Common myeloid progenitor, CD34-positive (primary cell): ENCODE measurements around the gene RALBP1.
A peak's percentile ranks its signal among the peaks of the same experiment; 100 is the strongest.

Experiments used
- CTCF ChIA-PET: fragments of 350-600 bp; sonication (Branson Sonifier 250); formaldehyde crosslinking; loops from one replicate; lab custom pipeline; 2021; ENCODE audit warnings: antibody characterized with exemption; lab: Charles Lee
- POLR2A ChIA-PET: fragments of 350-600 bp; sonication (Branson Sonifier 250); formaldehyde crosslinking; loops from one replicate; lab custom pipeline; 2021; ENCODE audit warnings: antibody characterized with exemption; lab: Charles Lee
- DNase-seq, 3 donors: peaks; one replicate each; pipeline versions ENCODE4 v3.0.0 to v3.0.0-alpha.2; 2013
- H3K27ac ChIP-seq, 2 experiments: 1 replicate in 1 of 2; 2 replicates in 1 of 2; pipeline ENCODE4 v1.7.0; 2013; ENCODE audit warnings: inconsistent platforms in 2 of 2, low read length in 2 of 2, mild to moderate bottlenecking in 2 of 2, low read depth in 1 of 2, moderate library complexity in 1 of 2; ENCODE audit not compliant: severe bottlenecking in 2 of 2, insufficient read depth in 1 of 2, poor library complexity in 1 of 2
- H3K27me3 ChIP-seq, 5 experiments: replicated peaks in 2 of 5; 1 replicate in 3 of 5; 2 replicates in 2 of 5; pipeline versions ENCODE4 v1.6.1 to v1.7.0; 2013; ENCODE audit warnings: low read length in 4 of 5, mild to moderate bottlenecking in 2 of 5, moderate library complexity in 2 of 5, inconsistent platforms in 1 of 5; ENCODE audit not compliant: insufficient read depth in 5 of 5, control insufficient read depth in 4 of 5
- H3K36me3 ChIP-seq, 4 experiments: 1 replicate in 2 of 4; 2 replicates in 2 of 4; pipeline versions ENCODE4 v1.6.1 to v1.7.0; 2013; ENCODE audit warnings: low read length in 3 of 4, control low read depth in 1 of 4, mild to moderate bottlenecking in 1 of 4; ENCODE audit not compliant: control insufficient read depth in 4 of 4, insufficient read depth in 4 of 4
- H3K4me1 ChIP-seq, 4 experiments: 1 replicate in 3 of 4; 2 replicates in 1 of 4; pipeline versions ENCODE4 v1.6.1 to v1.7.1; 2013; ENCODE audit warnings: low read length in 3 of 4, mild to moderate bottlenecking in 3 of 4, control low read depth in 1 of 4, inconsistent platforms in 1 of 4, moderate library complexity in 1 of 4; ENCODE audit not compliant: control insufficient read depth in 4 of 4, insufficient read depth in 4 of 4; ENCODE audit errors: control extremely low read depth in 1 of 4
- H3K4me3 ChIP-seq, 7 experiments: 1 replicate in 4 of 7; 2 replicates in 3 of 7; pipeline versions ENCODE4 v1.5.1 to v1.7.0; 2013; ENCODE audit warnings: mild to moderate bottlenecking in 7 of 7, low read length in 6 of 7, moderate library complexity in 6 of 7, inconsistent platforms in 2 of 7, low read depth in 2 of 7, control low read depth in 1 of 7; ENCODE audit not compliant: insufficient read depth in 4 of 7, control insufficient read depth in 1 of 7; ENCODE audit errors: extremely low read depth in 1 of 7
- H3K9me3 ChIP-seq, 5 experiments: 1 replicate in 4 of 5; 2 replicates in 1 of 5; pipeline versions ENCODE4 v1.6.1 to v1.7.1; 2013; ENCODE audit warnings: low read length in 4 of 5, mild to moderate bottlenecking in 2 of 5, inconsistent platforms in 1 of 5, low read depth in 1 of 5, moderate library complexity in 1 of 5; ENCODE audit not compliant: control insufficient read depth in 4 of 5, insufficient read depth in 2 of 5; ENCODE audit errors: control extremely low read depth in 1 of 5
- WGBS: methylation state at CpG from one replicate; pipeline ENCODE4 v1.1.5; 2013; ENCODE audit not compliant: insufficient coverage; 5-methylcytosine and 5-hydroxymethylcytosine counted together

RALBP1 gene

DNA sequence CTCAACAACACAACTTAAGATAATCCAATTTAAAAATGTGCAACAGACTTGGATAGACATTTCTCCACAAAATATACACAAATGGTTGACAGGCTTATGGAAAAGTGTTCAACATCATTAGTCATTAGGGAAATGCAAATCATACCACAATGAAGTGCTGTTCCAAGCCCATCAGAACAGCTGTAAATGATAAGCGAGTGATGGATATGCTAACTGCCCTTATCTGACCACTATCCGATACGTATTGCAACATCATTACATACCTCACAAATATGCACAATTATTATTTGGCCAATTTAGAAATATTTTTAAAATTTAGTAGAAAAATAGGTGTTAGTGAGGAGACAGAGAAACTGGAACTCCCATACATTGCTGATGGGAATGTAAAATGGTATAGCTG lies 76.9 kb downstream of the RALBP1 start:
- H3K9me3 ChIP-seq: peaks cover 0 to 7% (median 3%) of the 10 kb centered on the region in 5 experiments
- DNase-seq: no peak
- H3K4me1 ChIP-seq: no peaks in the 10 kb centered on the region
- H3K36me3 ChIP-seq: peaks cover 32 to 95% (median 64%) of the 10 kb centered on the region in 4 experiments
- ChIA-PET POLR2A (no interaction called here), CTCF (interaction anchor here (2.0 kb wide), 1 partner anchor 11 kb away, joined by 7 read pairs; no protein-coding TSS in a partner anchor)
- no peak overlapping the region for H3K27ac ChIP-seq
- no CpG with 5 or more reads among the region's 3 CpGs for WGBS
- H3K4me3 ChIP-seq: no peak overlapping the region
- no peaks in the 10 kb centered on the region for H3K27me3 ChIP-seq

DNA sequence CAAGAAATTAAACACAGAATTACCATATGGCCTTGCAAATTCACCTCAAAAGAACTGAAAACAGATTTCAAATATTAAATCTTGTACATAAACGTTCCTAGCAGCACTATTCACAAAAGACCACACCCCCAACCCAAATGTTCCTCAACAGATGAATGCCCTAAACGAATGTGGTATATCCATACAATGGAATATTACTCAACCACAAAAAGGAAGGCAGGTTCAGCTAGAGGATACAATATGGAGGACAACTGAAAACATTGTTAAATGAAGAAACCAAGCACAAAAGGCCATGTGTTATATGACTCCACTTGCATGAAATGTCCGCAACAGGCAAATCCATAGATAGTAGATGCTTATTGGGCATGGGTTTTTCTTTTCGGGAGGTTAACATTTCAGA lies 77.3 kb downstream of the RALBP1 start:
- Histone ChIP-seq H3K4me1 (no peaks in the 10 kb centered on the region), H3K27ac (no peak overlapping the region), H3K4me3 (no peak overlapping the region), H3K27me3 (no peaks in the 10 kb centered on the region), H3K9me3 (peaks cover 0 to 7% (median 3%) of the 10 kb centered on the region in 5 experiments), H3K36me3 (peaks cover 32 to 95% (median 64%) of the 10 kb centered on the region in 4 experiments)
- no peak for DNase-seq
- CTCF ChIA-PET: interaction anchor here (1.1 to 2.0 kb wide), 2 partner anchors 8 to 10 kb away, joined by 4 to 7 read pairs; no protein-coding TSS in a partner anchor
- WGBS: no CpG with 5 or more reads among the region's 4 CpGs
- POLR2A ChIA-PET: no interaction called here

DNA sequence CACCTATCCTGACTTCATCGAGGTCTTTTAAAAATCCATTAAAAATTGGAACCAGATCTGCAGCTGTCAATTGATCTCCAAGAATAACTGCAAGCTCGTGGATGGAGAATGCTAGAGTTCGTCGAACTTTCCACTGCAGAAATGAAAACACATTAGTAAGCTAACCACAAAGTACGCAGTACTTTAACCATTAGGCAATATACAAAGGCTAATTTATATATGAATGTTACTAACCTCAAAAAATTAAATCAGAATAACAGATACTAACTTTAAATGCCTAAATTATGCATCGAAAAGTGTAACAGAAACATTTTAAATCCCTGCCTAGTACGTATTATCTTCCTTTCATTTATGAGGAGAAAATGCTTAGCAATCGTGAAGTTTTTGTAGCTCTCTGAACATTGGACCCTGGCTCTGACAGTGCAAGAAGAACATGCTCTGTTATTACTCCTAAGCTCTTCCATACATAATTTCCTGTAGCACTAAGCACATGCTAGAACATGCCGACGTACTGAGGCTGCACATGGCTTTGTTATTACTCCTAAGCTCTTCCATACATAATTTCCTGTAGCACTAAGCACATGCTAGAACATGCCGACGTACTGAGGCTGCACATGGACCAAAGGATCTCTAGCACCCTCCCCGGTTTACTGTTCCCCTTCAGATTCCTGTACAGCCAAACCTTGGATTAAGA lies 82.1 kb downstream of the RALBP1 start:
- no peak for DNase-seq
- Histone ChIP-seq H3K4me1 (no peaks in the 10 kb centered on the region), H3K27me3 (no peaks in the 10 kb centered on the region), H3K9me3 (peaks cover 0 to 7% (median 3%) of the 10 kb centered on the region in 5 experiments), H3K36me3 (peaks cover 21 to 92% (median 49%) of the 10 kb centered on the region in 4 experiments), H3K4me3 (no peak overlapping the region), H3K27ac (no peak overlapping the region)
- ChIA-PET CTCF (no interaction called here), POLR2A (interaction anchor here (0.6 kb wide), 1 partner anchor 9 kb away, joined by 3 read pairs; no protein-coding TSS in a partner anchor)
- 99% methylated on average over 9 of the region's 13 CpGs for WGBS

DNA sequence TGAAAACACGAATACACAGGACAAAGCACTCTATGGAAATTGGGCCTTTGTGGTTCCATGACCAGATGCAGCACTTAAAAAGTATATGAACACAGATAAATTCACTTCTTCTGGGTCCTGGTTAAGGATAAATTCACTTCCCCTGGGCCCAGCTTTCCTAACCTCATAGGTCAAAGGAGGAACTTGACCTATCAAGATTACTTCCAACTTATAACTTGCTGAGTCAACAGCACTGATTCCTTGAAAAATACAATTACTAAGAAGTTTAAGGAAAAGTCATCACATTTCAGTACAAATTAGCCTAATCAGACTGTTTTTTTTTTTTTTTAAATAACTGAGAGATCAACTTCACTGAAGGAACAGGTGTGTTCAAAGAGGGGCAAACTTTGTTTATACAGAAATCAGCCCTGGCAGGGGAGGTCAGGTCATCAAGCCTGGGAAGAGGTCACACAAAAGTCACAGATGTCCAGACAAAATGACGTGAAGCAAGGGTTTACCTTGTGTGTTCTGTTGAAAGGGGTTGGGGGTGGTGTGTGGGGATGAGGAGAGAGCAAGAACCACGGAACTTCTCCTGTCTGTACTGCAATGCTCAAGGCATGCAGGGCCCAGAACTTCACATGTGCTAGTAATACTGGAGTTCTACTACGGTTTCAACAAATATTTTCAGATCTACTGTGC lies 83.2 kb downstream of the RALBP1 start:
- CTCF ChIA-PET: no interaction called here
- Histone ChIP-seq H3K36me3 (peaks cover 18 to 92% (median 48%) of the 10 kb centered on the region in 4 experiments), H3K27ac (no peak overlapping the region), H3K9me3 (no peaks in the 10 kb centered on the region), H3K4me3 (no peak overlapping the region), H3K4me1 (no peaks in the 10 kb centered on the region), H3K27me3 (no peaks in the 10 kb centered on the region)
- DNase-seq: no peak
- WGBS: 100% methylated on average over 1 of the region's 4 CpGs
- POLR2A ChIA-PET: no interaction called here

DNA sequence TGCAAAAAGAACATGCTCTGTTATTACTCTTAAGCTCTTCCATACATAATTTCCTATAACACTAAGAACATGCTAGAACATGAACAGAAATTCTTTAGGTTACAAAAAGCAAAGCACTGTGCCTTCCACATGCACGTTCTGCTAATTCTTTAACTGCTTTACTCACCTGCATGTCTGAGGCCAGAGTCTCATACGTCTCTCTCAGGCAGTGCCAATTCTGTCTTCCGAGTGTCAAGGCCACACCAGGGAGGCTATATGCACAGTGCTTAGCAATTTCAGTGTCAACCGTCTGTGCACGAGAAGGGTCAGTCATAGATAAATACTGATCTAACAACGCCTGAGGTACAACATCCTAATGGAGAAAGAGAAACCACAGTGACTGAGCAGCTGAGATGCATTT lies 83.9 kb downstream of the RALBP1 start:
- Histone ChIP-seq H3K9me3 (no peaks in the 10 kb centered on the region), H3K27me3 (no peaks in the 10 kb centered on the region), H3K27ac (no peak overlapping the region), H3K4me3 (no peak overlapping the region), H3K36me3 (peaks cover 14 to 87% (median 46%) of the 10 kb centered on the region in 4 experiments), H3K4me1 (no peaks in the 10 kb centered on the region)
- DNase-seq: no peak
- ChIA-PET CTCF (no interaction called here), POLR2A (no interaction called here)
- WGBS: 94% methylated on average over 5 of the region's 6 CpGs

DNA sequence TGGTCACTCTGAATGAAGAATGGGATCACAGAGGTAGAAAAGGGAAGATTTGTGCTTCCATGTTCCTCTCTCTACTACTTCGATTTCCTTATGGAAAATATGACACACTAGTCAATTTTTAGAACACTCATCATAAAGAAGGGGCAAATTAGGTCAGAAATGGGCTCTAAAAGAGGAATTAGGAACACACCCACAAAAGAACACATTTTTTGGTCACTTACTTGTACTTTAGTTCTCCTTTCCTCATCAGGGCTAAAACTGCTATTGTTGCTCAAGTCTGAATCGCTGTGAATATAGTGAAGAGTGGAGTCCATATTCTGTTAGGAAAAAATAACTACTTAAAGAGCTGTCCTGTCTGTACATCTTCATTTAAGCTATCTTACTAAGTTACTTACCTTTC lies 86.4 kb downstream of the RALBP1 start:
- Histone ChIP-seq H3K27ac (no peak overlapping the region), H3K27me3 (no peaks in the 10 kb centered on the region), H3K4me1 (no peaks in the 10 kb centered on the region), H3K9me3 (no peaks in the 10 kb centered on the region), H3K36me3 (peaks cover 11 to 82% (median 39%) of the 10 kb centered on the region in 4 experiments), H3K4me3 (no peak overlapping the region)
- POLR2A ChIA-PET: no interaction called here
- CTCF ChIA-PET: interaction anchor here (0.8 to 2.5 kb wide), 4 partner anchors 9 to 15 kb away, joined by 3 to 9 read pairs (median 5); no protein-coding TSS in a partner anchor
- peak in 2 of 3 donors; percentile 2 to 3 for DNase-seq
- 100% methylated on average over 1 of the region's 2 CpGs for WGBS

DNA sequence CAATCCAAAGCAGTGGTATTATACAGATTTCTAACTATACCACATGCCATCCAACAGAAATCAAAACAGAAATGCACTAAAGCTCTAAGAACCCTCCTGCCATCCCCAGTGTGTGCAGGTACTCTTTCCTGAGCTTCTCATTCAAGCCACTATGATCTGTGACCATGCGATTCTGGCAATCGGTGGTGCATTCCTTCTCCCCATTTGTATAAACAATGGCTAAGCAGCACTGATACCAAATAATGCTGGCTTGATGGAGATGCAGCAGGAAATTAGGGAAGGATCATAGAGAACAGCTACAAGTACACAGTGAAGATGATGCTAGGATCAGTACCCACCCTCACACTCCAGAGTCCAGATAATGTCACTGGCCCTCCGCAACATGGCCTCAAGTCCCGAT lies 87.3 kb downstream of the RALBP1 start:
- H3K4me3 ChIP-seq: no peak overlapping the region
- ChIA-PET CTCF (interaction anchor here (0.8 to 2.5 kb wide), 5 partner anchors 8 to 14 kb away, joined by 3 to 9 read pairs (median 4); no protein-coding TSS in a partner anchor), POLR2A (no interaction called here)
- peaks cover 17 to 82% (median 33%) of the 10 kb centered on the region in 4 experiments for H3K36me3 ChIP-seq
- WGBS: 100% methylated on average over 2 of the region's 4 CpGs
- no peaks in the 10 kb centered on the region for H3K4me1 ChIP-seq
- no peaks in the 10 kb centered on the region for H3K9me3 ChIP-seq
- H3K27me3 ChIP-seq: no peaks in the 10 kb centered on the region
- no peak for DNase-seq
- no peak overlapping the region for H3K27ac ChIP-seq
